Measurements from ENCODE around the gene SPAG17.

Gene SPAG17

GRCh38 chr1:118117521-118117920 lies 67.5 kb downstream of the SPAG17 start:
- no peak for DNase-seq

GRCh38 chr1:118116909-118117308 lies 68.1 kb downstream of the SPAG17 start:
- DNase-seq, result no peak

GRCh38 chr1:118116401-118116800 lies 68.6 kb downstream of the SPAG17 start:
- DNase-seq, result no peak

- no peak for DNase-seq
These were observed 69.3 kb downstream of the SPAG17 start for GRCh38 chr1:118115567-118116295.

GRCh38 chr1:118113261-118113660 lies 71.8 kb downstream of the SPAG17 start:
- DNase-seq, result no peak

GRCh38 chr1:118110580-118110979 lies 74.4 kb downstream of the SPAG17 start:
- no peak for DNase-seq

GRCh38 chr1:118104951-118105350 lies 80.1 kb downstream of the SPAG17 start:
- DNase-seq, result no peak

- no peak for DNase-seq
These were observed 82.6 kb downstream of the SPAG17 start for GRCh38 chr1:118102445-118102844.

GRCh38 chr1:118101999-118102398 lies 83.0 kb downstream of the SPAG17 start:
- no peak for DNase-seq

- DNase-seq, result no peak
These were observed 83.5 kb downstream of the SPAG17 start for GRCh38 chr1:118101515-118101844.

GRCh38 chr1:118100686-118101514 lies 84.1 kb downstream of the SPAG17 start:
- DNase-seq, result no peak

GRCh38 chr1:118099686-118100085 lies 85.3 kb downstream of the SPAG17 start:
- no peak for DNase-seq

GRCh38 chr1:118097622-118098348 lies 87.2 kb downstream of the SPAG17 start:
- DNase-seq, result no peak

- no peak for DNase-seq
These were observed 92.0 kb downstream of the SPAG17 start for GRCh38 chr1:118093017-118093416.

- no peak for DNase-seq
These were observed 94.9 kb downstream of the SPAG17 start for GRCh38 chr1:118090130-118090529.

GRCh38 chr1:118085365-118085764 lies 99.7 kb downstream of the SPAG17 start:
- DNase-seq, result no peak

- no peak for DNase-seq
These were observed 100.6 kb downstream of the SPAG17 start for GRCh38 chr1:118084400-118084799.

GRCh38 chr1:118082984-118083383 lies 102.0 kb downstream of the SPAG17 start:
- no peak for DNase-seq

- DNase-seq, result no peak
These were observed 103.6 kb downstream of the SPAG17 start for GRCh38 chr1:118081387-118081786.

GRCh38 chr1:118077331-118078045 lies 107.5 kb downstream of the SPAG17 start:
- DNase-seq, result no peak

GRCh38 chr1:118075116-118075515 lies 109.9 kb downstream of the SPAG17 start:
- no peak for DNase-seq

- DNase-seq, result no peak
These were observed 111.2 kb downstream of the SPAG17 start for GRCh38 chr1:118073648-118074435.
